Pulmonary artery endothelial cell (primary cell): ENCODE measurements around the gene ANKRD40CL. TPM values are rescaled to one million over a fixed set of nuclear protein-coding genes. Genes with fewer than 3 reads are reported as not detected.
"Not testable (repeated sequence)": the region's sequence is repeated elsewhere in the genome, so short reads cannot be mapped to it uniquely, and the experiment has no call there.

Source experiments
- DNase-seq: peaks from one replicate; pipeline ENCODE4 v3.0.0-alpha.2; 2011; ENCODE audit warnings: low read depth, low spot score
- total RNA-seq: library from RNA; depleted of rRNA; stranded (reverse); fragments of >200 nt; gene quantifications from 2 replicates; pipeline ENCODE4 v1.2.3, GENCODE V29; 2014

The ANKRD40CL gene
- total RNA-seq, 1 donor from 2014 or later: not detected

DNA sequence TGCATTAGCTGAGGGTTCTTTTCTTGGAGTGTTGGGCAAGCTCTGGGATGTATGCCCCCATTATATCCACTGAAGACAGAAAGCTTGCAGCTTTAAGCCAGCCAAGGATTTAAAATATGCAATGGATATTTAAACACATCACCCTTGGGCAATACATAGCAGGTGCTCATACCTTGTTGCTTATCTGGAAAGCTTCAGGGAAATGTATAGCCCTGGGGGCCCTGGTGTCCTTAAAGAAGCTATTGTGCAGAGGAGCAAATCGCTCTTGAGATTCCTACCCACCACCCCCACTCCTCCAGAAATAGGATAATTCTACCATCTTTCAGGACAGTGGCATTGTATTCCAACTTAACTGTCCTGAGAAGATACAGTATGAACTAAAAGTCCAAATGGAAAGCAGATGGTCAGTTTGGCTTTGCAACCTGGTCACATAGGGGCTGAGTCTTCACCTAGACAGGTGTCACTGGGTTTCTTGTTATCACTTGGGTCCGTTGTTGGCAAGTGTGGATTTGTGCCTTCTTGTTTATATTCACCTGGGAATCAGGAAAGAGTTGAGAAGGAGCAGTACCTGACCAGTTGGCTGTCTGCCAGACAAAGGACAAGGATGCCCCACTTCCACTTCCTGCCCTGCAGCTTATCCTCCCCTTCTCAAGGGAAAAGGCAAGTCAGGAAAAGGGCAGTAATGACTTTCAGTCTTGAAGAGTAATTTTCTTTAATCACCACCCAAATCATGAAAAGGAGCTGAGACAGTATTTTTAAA is 3.4 kb downstream of the ANKRD40CL start:
- DNase-seq: no peak

- DNase-seq: no peak
Measured at GRCh38 chr17:50762177-50762576, 5.1 kb downstream of the ANKRD40CL start.

GRCh38 chr17:50758989-50759544 is 8.3 kb downstream of the ANKRD40CL start:
- no peak for DNase-seq

GRCh38 chr17:50758524-50758923 is 8.8 kb downstream of the ANKRD40CL start:
- DNase-seq: no peak

DNA sequence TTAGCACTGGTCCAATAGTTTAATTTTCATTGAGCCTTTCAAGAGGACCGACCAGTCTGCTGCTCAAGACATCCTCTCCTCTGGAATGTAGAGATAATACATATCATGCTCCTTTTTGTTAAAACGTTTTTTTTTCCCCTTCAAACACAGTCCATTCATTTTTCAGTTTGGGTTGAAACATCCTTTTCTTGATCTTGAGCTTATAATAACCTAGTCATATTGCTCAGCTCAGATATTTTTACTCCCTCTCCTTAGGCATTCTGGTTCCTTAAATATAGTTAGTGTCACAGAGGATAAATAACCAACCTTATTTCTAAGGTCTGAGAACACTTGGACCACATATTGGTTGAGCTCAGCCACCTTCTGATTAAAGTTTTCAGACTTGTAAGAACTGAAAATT is 12.8 kb downstream of the ANKRD40CL start:
- DNase-seq: no peak

- no peak for DNase-seq
Measured at GRCh38 chr17:50749245-50749644, 18.1 kb downstream of the ANKRD40CL start.

GRCh38 chr17:50745631-50746030 is 21.7 kb downstream of the ANKRD40CL start:
- no peak for DNase-seq

DNA sequence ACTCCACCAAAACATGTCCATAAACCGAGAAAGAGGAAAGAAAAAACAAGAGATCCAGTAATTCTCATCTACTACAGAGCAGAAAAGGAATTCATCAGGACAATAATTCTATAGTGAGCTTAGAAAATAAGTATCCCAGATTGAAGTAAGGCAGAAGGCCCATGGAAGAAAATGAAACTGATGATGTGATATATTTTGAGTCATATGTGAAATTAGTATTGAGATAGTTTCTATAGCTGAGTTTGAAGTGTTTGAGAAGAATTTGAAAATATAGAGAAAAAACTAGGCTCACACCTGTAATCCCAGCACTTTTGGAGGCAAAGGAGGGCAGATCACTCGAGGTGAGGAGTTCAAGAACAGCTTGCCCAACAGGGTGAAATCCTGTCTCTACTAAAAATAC is 28.2 kb downstream of the ANKRD40CL start:
- DNase-seq: no peak

GRCh38 chr17:50737118-50737698 is 30.1 kb downstream of the ANKRD40CL start:
- DNase-seq: no peak

GRCh38 chr17:50735287-50735686 is 32.0 kb downstream of the ANKRD40CL start:
- DNase-seq: no peak

DNA sequence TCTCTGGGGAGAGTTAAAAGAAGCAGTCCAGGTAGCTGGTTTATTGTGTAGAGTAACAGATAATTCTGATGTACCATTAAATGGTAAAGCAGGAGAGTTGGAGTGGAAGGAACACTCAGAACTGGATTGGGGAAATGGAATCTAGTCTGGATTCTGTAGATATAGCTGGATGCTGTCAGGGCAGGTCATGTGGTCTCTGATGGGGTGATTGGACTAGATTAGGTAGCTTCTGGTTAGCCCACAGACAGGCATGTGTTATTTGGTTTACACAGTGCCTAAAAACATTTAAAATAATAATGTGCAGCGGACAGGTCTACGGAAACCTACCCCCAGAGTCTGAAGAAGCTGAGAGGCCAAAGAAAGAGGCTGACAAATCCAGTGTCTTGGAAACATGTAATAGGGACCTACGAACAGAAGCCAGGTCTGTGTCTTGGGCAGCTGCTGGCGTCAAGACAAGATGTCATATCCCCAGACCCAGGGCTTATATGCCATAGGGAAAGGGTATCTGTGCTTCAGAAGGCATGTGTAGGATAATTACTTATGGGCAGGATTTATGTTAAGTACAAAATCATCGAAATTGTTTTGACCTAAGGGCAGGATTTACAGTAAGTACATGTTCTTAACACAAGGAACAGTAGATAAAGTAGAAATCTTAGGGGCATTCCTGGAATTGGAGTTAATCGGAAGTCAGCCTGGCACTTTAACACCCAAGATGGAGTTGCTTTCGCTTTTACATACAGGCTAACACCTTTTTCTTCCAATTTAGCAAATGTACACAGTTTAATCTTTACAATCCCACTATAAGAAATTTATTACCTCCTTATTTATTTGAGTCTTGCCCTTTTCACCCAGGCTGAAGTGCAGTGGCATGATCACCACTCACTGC is 35.5 kb downstream of the ANKRD40CL start:
- no peak for DNase-seq

GRCh38 chr17:50728881-50729765 is 38.2 kb downstream of the ANKRD40CL start:
- no peak for DNase-seq

DNA sequence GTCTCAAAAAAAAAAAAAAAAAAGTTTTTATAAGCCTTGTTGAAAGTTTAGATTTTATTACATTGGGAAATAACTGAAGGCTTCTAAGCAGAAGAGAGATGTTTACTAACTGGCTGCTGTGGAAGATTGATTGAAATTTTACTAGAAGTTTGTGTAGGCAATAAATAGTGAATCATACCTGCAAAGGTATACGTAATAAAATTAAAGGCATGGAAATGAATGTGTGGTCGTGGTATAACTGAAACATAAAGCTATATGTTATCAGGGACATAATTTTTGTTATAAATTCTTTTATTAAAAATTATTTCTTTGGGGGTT is 39.2 kb downstream of the ANKRD40CL start:
- no peak for DNase-seq

DNA sequence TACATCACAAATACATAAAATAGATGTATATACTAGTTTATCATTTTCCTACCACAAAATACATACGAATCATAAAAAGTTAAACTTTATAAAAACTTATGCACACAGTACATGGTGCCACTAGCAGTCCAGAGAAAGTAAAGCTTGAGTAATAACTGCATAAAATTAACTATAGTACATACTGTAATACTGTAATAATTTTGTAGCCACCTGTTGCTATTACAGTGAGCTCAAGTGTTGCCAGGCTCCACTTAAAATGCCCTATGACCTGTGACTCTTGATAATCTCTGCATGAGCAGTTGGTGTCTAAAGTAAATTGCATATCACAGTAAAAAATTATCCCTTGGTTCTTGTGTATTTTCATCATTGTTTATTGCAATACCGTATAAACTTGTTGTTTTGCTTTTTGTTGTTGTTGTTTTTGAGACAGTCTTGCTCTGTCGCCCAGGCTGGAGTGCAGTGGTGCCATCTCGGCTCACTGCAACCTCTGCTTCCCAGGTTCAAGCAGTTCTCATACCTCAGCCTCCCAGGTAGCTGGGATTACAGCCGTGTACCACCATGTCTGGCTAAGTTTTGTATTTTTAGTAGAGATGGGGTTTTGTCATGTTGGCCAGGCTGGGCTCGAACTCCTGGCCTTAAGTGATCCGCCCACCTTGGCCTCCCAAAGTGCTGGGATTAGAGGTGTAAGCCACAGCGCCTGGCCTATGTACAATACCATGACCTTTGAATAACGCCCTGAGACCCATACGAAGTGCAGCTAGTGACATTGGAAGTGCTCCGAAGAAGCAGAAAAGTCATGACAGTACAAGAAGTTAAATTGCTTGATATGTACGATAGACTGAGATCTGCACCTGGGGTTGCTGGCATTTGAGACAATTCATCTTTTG is 41.3 kb downstream of the ANKRD40CL start:
- no peak for DNase-seq

GRCh38 chr17:50724622-50725021 is 42.7 kb downstream of the ANKRD40CL start:
- DNase-seq: not testable (repeated sequence)

DNA sequence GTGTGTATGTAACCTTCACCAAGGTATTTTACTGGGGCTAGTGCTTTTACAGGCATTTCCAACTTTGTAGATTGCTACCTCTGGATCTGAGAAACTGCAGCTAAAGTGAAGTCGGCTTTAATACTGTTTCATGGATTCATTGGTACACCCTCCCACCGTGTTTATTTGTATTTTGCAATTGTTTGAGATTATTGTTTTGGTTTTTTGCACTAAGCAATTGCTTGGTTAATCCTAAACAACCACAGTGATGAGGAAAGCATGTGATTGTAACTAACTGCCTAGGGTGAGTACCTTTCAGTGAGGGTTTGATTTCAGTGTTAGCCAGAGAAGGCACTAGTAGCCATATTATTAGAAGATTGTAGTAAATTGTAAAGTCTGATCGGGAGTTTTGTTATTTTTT is 44.6 kb downstream of the ANKRD40CL start:
- no peak for DNase-seq

DNA sequence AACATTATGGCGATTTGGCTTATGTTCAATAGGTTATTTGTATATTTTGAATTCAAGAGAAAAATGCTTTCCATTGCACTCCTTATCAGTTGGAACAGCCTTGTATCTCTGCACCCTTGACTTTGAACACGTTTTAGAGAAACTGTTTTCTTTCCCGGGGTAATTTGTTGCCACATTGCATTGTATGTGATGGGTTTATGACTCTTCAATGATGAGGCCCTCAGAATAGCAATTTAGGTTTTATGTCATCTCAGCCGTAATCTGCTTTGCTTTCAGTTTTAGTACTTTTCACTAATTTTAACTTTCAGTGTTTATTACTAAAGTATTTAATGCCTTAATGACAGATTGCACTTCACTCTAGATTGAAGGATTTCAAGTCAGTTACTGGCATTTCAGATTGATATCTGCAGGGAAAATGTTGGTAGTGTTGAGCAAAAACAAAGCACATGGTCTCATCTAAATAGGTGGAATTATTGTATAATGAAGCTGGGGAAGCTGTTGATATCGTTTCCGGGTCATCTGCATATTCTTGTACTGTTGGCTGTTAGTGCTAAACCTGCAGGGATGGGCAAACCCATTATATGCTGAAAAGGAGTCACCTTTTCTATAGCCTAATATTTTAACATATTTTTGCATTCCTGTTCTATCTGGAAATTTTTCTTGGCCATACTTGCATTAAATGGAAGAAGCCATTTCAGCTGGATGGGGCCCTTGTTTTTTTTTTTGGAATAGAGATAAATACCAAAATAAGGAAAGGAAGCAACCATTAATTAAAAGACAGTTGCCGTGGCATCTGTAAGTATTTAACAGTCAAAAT is 45.9 kb downstream of the ANKRD40CL start:
- no peak for DNase-seq

GRCh38 chr17:50719924-50720794 is 47.2 kb downstream of the ANKRD40CL start:
- DNase-seq: no peak
